Adrenal gland (tissue), 5 donors: ENCODE results near the gene ABCG1.
A peak's percentile ranks its signal among the peaks of the same experiment; 100 is the strongest.

Source experiments
- CTCF ChIP-seq, 6 experiments: fragments of 450-650 bp in 4 of 6; fragments of 200-600 bp in 2 of 6; sonication (generic) in 1 of 6; IDR thresholded peaks; 1 replicate in 5 of 6; 2 replicates in 1 of 6; pipeline versions ENCODE4 v1.5.1 to v1.8.0; 2016 to 2021; ENCODE audit warnings: antibody characterized with exemption in 6 of 6, mild to moderate bottlenecking in 2 of 6, moderate library complexity in 1 of 6
- POLR2A ChIP-seq, 2 donors: fragments of 450-650 bp; IDR thresholded peaks; one replicate each; pipeline ENCODE4 v1.6.1; 2017; ENCODE audit warnings: antibody characterized with exemption in 2 of 2, mild to moderate bottlenecking in 2 of 2, moderate library complexity in 1 of 2
- donor health status: DM: no; HTN: no; CAD: no.

DNA sequence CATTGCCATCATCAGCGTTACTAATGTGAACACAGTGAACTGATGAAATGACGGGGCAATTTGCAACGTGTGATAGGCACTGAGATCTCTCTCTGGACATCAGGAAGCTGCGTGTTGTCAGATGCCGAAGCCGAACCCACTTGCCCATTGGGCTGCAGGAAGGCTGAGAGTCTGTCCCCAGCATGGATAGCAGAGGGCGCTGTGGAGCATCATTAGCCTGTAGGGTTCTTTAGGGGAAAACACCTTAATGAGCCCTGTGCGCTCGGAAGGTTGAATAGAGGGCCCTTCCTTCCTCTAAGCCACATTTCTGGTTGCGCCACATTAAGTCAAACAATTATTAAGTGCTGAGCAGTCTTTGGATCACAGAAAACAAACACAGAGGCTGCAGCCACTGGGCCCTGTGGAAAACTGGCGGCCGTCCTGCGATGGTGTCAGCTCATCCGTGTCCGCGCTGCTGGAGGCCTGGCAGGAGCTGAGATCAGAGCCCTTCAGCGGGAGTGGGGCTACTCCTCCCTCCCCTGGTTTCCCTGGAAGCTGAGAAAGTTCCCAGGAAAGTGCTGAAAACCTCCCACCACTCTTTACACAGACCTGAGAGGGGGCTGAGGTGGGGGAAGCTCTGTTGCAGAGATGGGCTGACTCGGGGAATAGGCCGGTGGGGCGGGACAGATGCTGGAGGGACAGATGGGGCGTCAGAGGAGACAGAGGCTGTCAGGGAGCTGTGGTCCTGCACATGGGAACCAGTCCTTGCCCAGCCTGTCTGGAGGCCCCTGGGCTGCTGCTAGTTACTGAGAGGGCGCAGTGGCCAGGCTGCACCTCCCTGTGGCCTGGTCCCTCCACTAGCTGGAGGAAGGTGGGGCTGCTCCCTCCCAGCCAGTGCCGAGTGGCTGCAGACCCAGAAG lies 119.1 kb downstream of the ABCG1 start:
- TF ChIP-seq POLR2A (IDR thresholded peaks at IDR 0.05) (no peak), CTCF (IDR thresholded peaks at IDR 0.05) (peak; percentile 23 to 63 (median 50))
